Endothelial cell of umbilical vein (primary cell): ENCODE measurements around the gene RAB35. TPM values are rescaled to one million over a fixed set of nuclear protein-coding genes. Genes with fewer than 3 reads are reported as not detected.

Source experiments
- BruUV-seq: library from RNA; stranded (reverse); fragments of 400-500 nt; replicated peaks from 2 replicates; lab custom pipeline; 2021; lab: Mats Ljungman, UMichigan
- CTCF ChIA-PET: fragments of 300-600, 350-600 bp; sonication (Branson Sonifier 250); formaldehyde crosslinking; loops from one replicate; lab custom pipeline; 2021; ENCODE audit warnings: antibody characterized with exemption, inconsistent platforms; lab: Charles Lee
- POLR2A ChIA-PET: fragments of 300-600, 350-600 bp; sonication (Branson Sonifier 250); formaldehyde crosslinking; loops from one replicate; lab custom pipeline; 2021; ENCODE audit warnings: antibody characterized with exemption, inconsistent platforms; lab: Charles Lee
- DNase-seq: peaks from one replicate; pipeline ENCODE4 v3.0.0-alpha.2; 2011; ENCODE audit warnings: low read depth, low spot score
- FAIRE-seq: peaks from 2 replicates; lab custom pipeline; 2011; peaks lifted over from hg19 to GRCh38; lab: Jason Lieb, UNC
- H2AFZ ChIP-seq: 2 replicates; pipeline ENCODE4 v1.6.0; 2012; ENCODE audit warnings: low read depth, low read length, control low read depth, inconsistent platforms
- H3K27ac ChIP-seq: 2 replicates; pipeline ENCODE4 v1.5.1; 2011; ENCODE audit warnings: low read depth, mild to moderate bottlenecking, control low read depth, low read length, moderate library complexity; ENCODE audit not compliant: insufficient read depth
- H3K27me3 ChIP-seq, 2 experiments: 2 replicates each; pipeline versions ENCODE4 v1.6.0 to v1.6.1; 2011; ENCODE audit warnings: low read length in 2 of 2, mixed read lengths in 1 of 2; ENCODE audit not compliant: control insufficient read depth in 2 of 2, insufficient read depth in 2 of 2
- H3K36me3 ChIP-seq, 2 experiments: 2 replicates in 1 of 2; 3 replicates in 1 of 2; pipeline ENCODE4 v1.5.1; 2011; ENCODE audit warnings: low read length in 2 of 2, mild to moderate bottlenecking in 1 of 2, moderate library complexity in 1 of 2; ENCODE audit not compliant: control insufficient read depth in 2 of 2, insufficient read depth in 2 of 2; ENCODE audit errors: extremely low read depth in 1 of 2
- H3K4me1 ChIP-seq: 3 replicates; pipeline ENCODE4 v1.5.1; 2011; ENCODE audit warnings: mild to moderate bottlenecking, low read length; ENCODE audit not compliant: control insufficient read depth, insufficient read depth; ENCODE audit errors: extremely low read depth
- H3K4me2 ChIP-seq: 2 replicates; pipeline ENCODE4 v1.6.1; 2011; ENCODE audit warnings: low read length, control low read depth, mixed read lengths; ENCODE audit not compliant: insufficient read depth
- H3K4me3 ChIP-seq, 3 experiments: fragments of 200-600 bp in 1 of 3; sonication (generic), shearing (Covaris generic) in 1 of 3; replicated peaks in 1 of 3; 2 replicates each; pipeline ENCODE4 v1.5.1; 2011 to 2016; ENCODE audit warnings: control low read depth in 3 of 3, low read length in 3 of 3, mild to moderate bottlenecking in 2 of 3, inconsistent platforms in 1 of 3, low read depth in 1 of 3, moderate library complexity in 1 of 3; ENCODE audit not compliant: insufficient read depth in 1 of 3
- H3K79me2 ChIP-seq: 2 replicates; pipeline ENCODE4 v1.6.0; 2012; ENCODE audit warnings: low read length, inconsistent platforms; ENCODE audit not compliant: control insufficient read depth, insufficient read depth
- H3K9ac ChIP-seq: replicated peaks from 2 replicates; pipeline ENCODE3; 2011; ENCODE audit warnings: low read length, control low read depth; ENCODE audit not compliant: insufficient read depth; ENCODE audit errors: extremely low read depth
- H3K9me1 ChIP-seq: replicated peaks from 3 replicates; pipeline ENCODE4 v1.6.0; 2011; ENCODE audit warnings: mild to moderate bottlenecking, low read length; ENCODE audit not compliant: control insufficient read depth, insufficient read depth; ENCODE audit errors: extremely low read depth
- H3K9me3 ChIP-seq: replicated peaks from 2 replicates; pipeline ENCODE4 v1.5.1; 2012; ENCODE audit warnings: low read length, inconsistent platforms; ENCODE audit not compliant: control insufficient read depth, insufficient read depth
- H4K20me1 ChIP-seq: replicated peaks from 2 replicates; pipeline ENCODE3; 2011; ENCODE audit warnings: mild to moderate bottlenecking, low read length; ENCODE audit not compliant: control insufficient read depth, insufficient read depth; ENCODE audit errors: extremely low read depth
- CTCF ChIP-seq, 2 donors: IDR thresholded peaks; 1 replicate in 1 of 2; 2 replicates in 1 of 2; pipeline ENCODE4 v1.5.1; 2011; ENCODE audit warnings: low read length in 2 of 2, mild to moderate bottlenecking in 2 of 2, moderate library complexity in 2 of 2, control low read depth in 1 of 2, inconsistent platforms in 1 of 2, low read depth in 1 of 2; ENCODE audit not compliant: insufficient read depth in 1 of 2; ENCODE audit errors: extremely low read depth in 1 of 2
- EZH2 ChIP-seq: IDR thresholded peaks from 2 replicates; pipeline ENCODE4 v1.6.1; 2012; ENCODE audit warnings: borderline replicate concordance, low read depth, mild to moderate bottlenecking, moderate library complexity, low read length, inconsistent platforms; ENCODE audit not compliant: severe bottlenecking
- FOS ChIP-seq: IDR thresholded peaks from 2 replicates; pipeline ENCODE4 v1.6.1; 2011; ENCODE audit warnings: mild to moderate bottlenecking, low read length, moderate library complexity, borderline replicate concordance; ENCODE audit not compliant: insufficient read depth
- GATA2 ChIP-seq: IDR thresholded peaks from 2 replicates; pipeline ENCODE4 v1.7.0; 2011; ENCODE audit warnings: low read depth, mild to moderate bottlenecking, moderate library complexity, mixed read lengths, low read length; ENCODE audit not compliant: insufficient read length, insufficient read depth
- JUN ChIP-seq: IDR thresholded peaks from 2 replicates; pipeline ENCODE4 v1.6.1; 2011; ENCODE audit warnings: borderline replicate concordance, low read depth; ENCODE audit not compliant: insufficient read length, insufficient read depth
- MAX ChIP-seq: IDR thresholded peaks from 2 replicates; pipeline ENCODE4 v1.6.1; 2011; ENCODE audit not compliant: insufficient read depth, insufficient read length
- MYC ChIP-seq: IDR thresholded peaks from one replicate; pipeline ENCODE4 v1.6.1; 2011; ENCODE audit warnings: mild to moderate bottlenecking, low read depth, low read length
- POLR2A ChIP-seq: IDR thresholded peaks from 2 replicates; pipeline ENCODE4 v1.6.1; 2012; ENCODE audit warnings: low read depth, mild to moderate bottlenecking, control low read depth, low read length
- POLR2AphosphoS5 ChIP-seq: IDR thresholded peaks from 2 replicates; pipeline ENCODE4 v1.6.1; 2012; ENCODE audit warnings: low read depth, mild to moderate bottlenecking, control low read depth, low read length, moderate library complexity; ENCODE audit not compliant: insufficient read depth
- dilution Hi-C: fragments of 300-500 bp; cut with MboI; formaldehyde crosslinking; loops from one replicate; pipeline ENCODE4 v1.15.0; 2019; ENCODE audit warnings: low sequenced_read_pairs; ENCODE audit not compliant: extremely low pct_ligation_motif_present
- intact Hi-C: fragments of 100-400 bp; cut with micrococcal nuclease; formaldehyde crosslinking; loops from one replicate; pipeline ENCODE4 v1.10.0; 2022
- polyA plus RNA-seq, 4 experiments: library from polyadenylated mRNA; depleted of rRNA in 3 of 4; stranded (reverse) in 3 of 4; unstranded in 1 of 4; fragments of >200 nt; gene quantifications; 2 replicates each; pipeline versions ENCODE4 v1.2.1 to v1.2.3, GENCODE V29; 2011 to 2012; ENCODE audit warnings: missing spikeins in 1 of 4
- total RNA-seq: library from RNA; stranded (reverse); gene quantifications from 2 replicates; pipeline ENCODE4 v1.2.3, GENCODE V29; 2021

The RAB35 gene
- total and polyA plus RNA-seq, 2 donors (not counting 3 experiments of a cell fraction or from before 2014, with no cell fraction given), result 70.5 to 80.3 TPM

GRCh38 chr12:120150919-120151525 is 34.5 kb upstream of the RAB35 start:
- no peak for TF ChIP-seq MAX
- TF ChIP-seq FOS, result no peak
- no TSS peak for BruUV-seq
- Histone ChIP-seq H3K27me3 (no peaks in the 10 kb centered on the region), H4K20me1 (no peaks in the 10 kb centered on the region), H3K9me1 (no peaks in the 10 kb centered on the region), H3K27ac (no peak overlapping the region), H3K4me2 (no peak overlapping the region), H3K4me3 (no peak overlapping the region), H3K79me2 (no peaks in the 10 kb centered on the region), H3K4me1 (no peaks in the 10 kb centered on the region), H3K36me3 (peaks cover 38 to 62% of the 10 kb centered on the region in 2 experiments), H3K9ac (no peak overlapping the region), H3K9me3 (no peaks in the 10 kb centered on the region), H2AFZ (no peak overlapping the region)
- intact Hi-C loops (no loop called here), dilution Hi-C loops (no loop called here)
- ChIA-PET CTCF (interaction anchor here (1.3 kb wide), 1 partner anchor 114 kb away, joined by 4 read pairs; the partner anchor contains the start of gene PXN), POLR2A (interaction anchor here (0.5 kb wide), 1 partner anchor 146 kb away, joined by 4 read pairs; no protein-coding TSS in a partner anchor)
- DNase-seq (no peak), FAIRE-seq (no peak)

- H3K79me2 ChIP-seq, result no peaks in the 10 kb centered on the region
- dilution Hi-C loops, result no loop called here
- no peaks in the 10 kb centered on the region for H4K20me1 ChIP-seq
- H3K4me3 ChIP-seq, result no peak overlapping the region
- no peaks in the 10 kb centered on the region for H3K9me1 ChIP-seq
- H2AFZ ChIP-seq, result no peak overlapping the region
- CTCF ChIA-PET, result interaction anchor here (1.1 to 1.2 kb wide), 2 partner anchors 12 to 20 kb away, joined by 3 to 4 read pairs; no protein-coding TSS in a partner anchor
- no peaks in the 10 kb centered on the region for H3K9me3 ChIP-seq
- H3K27me3 ChIP-seq, result no peaks in the 10 kb centered on the region
- DNase-seq (no peak), FAIRE-seq (no peak)
- no TSS peak for BruUV-seq
- no peaks in the 10 kb centered on the region for H3K4me1 ChIP-seq
- peaks cover 21 to 55% of the 10 kb centered on the region in 2 experiments for H3K36me3 ChIP-seq
- H3K9ac ChIP-seq, result no peak overlapping the region
- H3K4me2 ChIP-seq, result no peak overlapping the region
- no peak overlapping the region for H3K27ac ChIP-seq
- TF ChIP-seq FOS (no peak), POLR2A (no peak), GATA2 (no peak), CTCF (IDR thresholded peaks at IDR 0.05; ENCODE audit: extremely low read depth in 1 of 2, insufficient read depth in 1 of 2, low read depth in 1 of 2, low read length in 2 of 2) (no peak), JUN (no peak), EZH2 (no peak), POLR2AphosphoS5 (no peak), MYC (no peak), MAX (no peak)
- POLR2A ChIA-PET, result no interaction called here
- intact Hi-C loops, result no loop called here
Observed at GRCh38 chr12:120148011-120148410, 31.5 kb upstream of the RAB35 start.
